ENCODE results near the gene DROSHA.

- TF ChIP-seq CTCF (conservative IDR thresholded peaks at IDR 0.05), result no peak
- no peak for TF ChIP-seq ZFX (IDR thresholded peaks at IDR 0.05)
Measured at GRCh38 chr5:31408814-31409213, 123.1 kb downstream of the DROSHA start.

Measured in C4-2B (cell line).